ENCODE results near the gene VSTM1. TPM values are rescaled to one million over a fixed set of nuclear protein-coding genes. Genes with fewer than 3 reads are reported as not detected.
"Not testable (repeated sequence)": the region's sequence is repeated elsewhere in the genome, so short reads cannot be mapped to it uniquely, and the experiment has no call there.

Gene VSTM1
- total RNA-seq, 2 donors from 2014 or later: not detected

GRCh38 chr19:54104998-54105715 lies 41.5 kb upstream of the VSTM1 start:
- Histone ChIP-seq H3K4me1 (ENCODE audit: control insufficient read depth, insufficient read depth, low read length) (no peaks in the 10 kb centered on the region), H3K27ac (ENCODE audit: low read depth, low read length) (no peak overlapping the region), H3K36me3 (ENCODE audit: control insufficient read depth, insufficient read depth, low read length) (peaks cover 29% of the 10 kb centered on the region), H3K9me3 (ENCODE audit: control insufficient read depth, low read length) (no peaks in the 10 kb centered on the region), H3K9ac (ENCODE audit: extremely low read depth, low read length, poor library complexity, severe bottlenecking) (no peak overlapping the region), H3K27me3 (ENCODE audit: control insufficient read depth, insufficient read depth, low read length, poor library complexity, severe bottlenecking) (no peaks in the 10 kb centered on the region), H3K4me3 (ENCODE audit: low read length) (no peak overlapping the region)
- 88 to 95% methylated on average over 8 to 11 of the region's 11 CpGs for WGBS, 2 experiments (ENCODE audit: insufficient coverage in 1 of 2, insufficient read length in 1 of 2)
- peak overlapping the region; percentile 97 for H3K4me3 Mint-ChIP-seq
- H3K4me1 Mint-ChIP-seq: peaks cover 6% of the 10 kb centered on the region
- H3K27ac Mint-ChIP-seq: no peak overlapping the region
- H3K36me3 Mint-ChIP-seq (ENCODE audit: low read depth): peaks cover 45% of the 10 kb centered on the region
- no peak for DNase-seq
- no peaks in the 10 kb centered on the region for H3K9me3 Mint-ChIP-seq
- TF ChIP-seq CTCF (conservative IDR thresholded peaks at IDR 0.05): no peak
- no peaks in the 10 kb centered on the region for H3K27me3 Mint-ChIP-seq (ENCODE audit: insufficient read depth)

- peak; percentile 99 for DNase-seq
- WGBS, 2 experiments (ENCODE audit: insufficient coverage in 1 of 2, insufficient read length in 1 of 2): 5 to 21% methylated on average over 14 to 54 of the region's 54 CpGs
- peaks cover 6% of the 10 kb centered on the region for H3K4me1 Mint-ChIP-seq
- H3K27ac Mint-ChIP-seq: peak within 1 kb of the TSS; percentile 97
- Histone ChIP-seq H3K4me1 (ENCODE audit: control insufficient read depth, insufficient read depth, low read length) (no peaks in the 10 kb centered on the region), H3K4me3 (ENCODE audit: low read length) (peak within 1 kb of the TSS; percentile 97), H3K27ac (ENCODE audit: low read depth, low read length) (no peak within 1 kb of the TSS), H3K27me3 (ENCODE audit: control insufficient read depth, insufficient read depth, low read length, poor library complexity, severe bottlenecking) (no peaks in the 10 kb centered on the region), H3K36me3 (ENCODE audit: control insufficient read depth, insufficient read depth, low read length) (peaks cover 20% of the 10 kb centered on the region), H3K9me3 (ENCODE audit: control insufficient read depth, low read length) (no peaks in the 10 kb centered on the region), H3K9ac (ENCODE audit: extremely low read depth, low read length, poor library complexity, severe bottlenecking) (peak within 1 kb of the TSS; percentile 61)
- TF ChIP-seq CTCF (conservative IDR thresholded peaks at IDR 0.05): no peak
- H3K4me3 Mint-ChIP-seq: peak within 1 kb of the TSS; percentile 97
- H3K27me3 Mint-ChIP-seq (ENCODE audit: insufficient read depth): no peaks in the 10 kb centered on the region
- no peaks in the 10 kb centered on the region for H3K9me3 Mint-ChIP-seq
- H3K36me3 Mint-ChIP-seq (ENCODE audit: low read depth): peaks cover 26% of the 10 kb centered on the region
These were observed 38.9 kb upstream of the VSTM1 start, which contains the start of gene NDUFA3 for GRCh38 chr19:54102421-54103169. Gene NDUFA3 (plus strand): TSS chr19:54102855. CDS start chr19:54102879, 24 bp downstream.

DNA sequence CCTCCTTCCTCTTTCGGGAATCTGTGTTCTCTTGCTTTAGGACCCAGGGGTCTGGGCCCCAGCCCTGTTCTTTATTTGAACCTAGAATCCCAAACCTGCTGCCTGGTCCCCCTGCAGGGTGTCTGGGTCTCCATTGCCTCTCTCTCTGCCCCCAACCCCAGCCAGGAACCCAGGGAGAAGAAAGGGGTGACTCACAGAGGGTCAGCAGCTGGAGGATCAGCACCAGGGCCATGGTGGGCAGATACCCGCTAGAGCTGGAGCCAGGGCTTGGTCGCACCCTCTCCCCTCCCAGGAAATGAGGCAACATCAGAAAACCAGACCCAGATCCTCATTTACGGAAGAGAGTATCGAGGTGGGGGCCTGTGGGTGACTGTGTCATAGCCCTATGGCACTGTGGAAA lies 36.9 kb upstream of the VSTM1 start, which contains the start of gene OSCAR:
TSS of gene OSCAR (minus strand) at position 243 of the 400 bp plus-strand sequence. CDS start at position 232, 11 bp downstream.
- Mint-ChIP-seq H3K27me3 (ENCODE audit: insufficient read depth) (peaks cover 14% of the 10 kb centered on the region), H3K27ac (no peak within 1 kb of the TSS), H3K4me3 (no peak within 1 kb of the TSS), H3K36me3 (ENCODE audit: low read depth) (peaks cover 6% of the 10 kb centered on the region), H3K4me1 (peaks cover 3% of the 10 kb centered on the region), H3K9me3 (no peaks in the 10 kb centered on the region)
- no peak within 1 kb of the TSS for H3K4me3 ChIP-seq (ENCODE audit: low read length)
- no peak within 1 kb of the TSS for H3K9ac ChIP-seq (ENCODE audit: extremely low read depth, low read length, poor library complexity, severe bottlenecking)
- TF ChIP-seq CTCF (conservative IDR thresholded peaks at IDR 0.05): no peak
- no peaks in the 10 kb centered on the region for H3K9me3 ChIP-seq (ENCODE audit: control insufficient read depth, low read length)
- H3K27me3 ChIP-seq (ENCODE audit: control insufficient read depth, insufficient read depth, low read length, poor library complexity, severe bottlenecking): peaks cover 16% of the 10 kb centered on the region
- H3K27ac ChIP-seq (ENCODE audit: low read depth, low read length): no peak within 1 kb of the TSS
- no peaks in the 10 kb centered on the region for H3K4me1 ChIP-seq (ENCODE audit: control insufficient read depth, insufficient read depth, low read length)
- peaks cover 4% of the 10 kb centered on the region for H3K36me3 ChIP-seq (ENCODE audit: control insufficient read depth, insufficient read depth, low read length)
- 93 to 100% methylated on average over 3 to 5 of the region's 5 CpGs for WGBS, 2 experiments (ENCODE audit: insufficient coverage in 1 of 2, insufficient read length in 1 of 2)
- DNase-seq: peak; percentile 52

GRCh38 chr19:54099903-54100255 lies 36.2 kb upstream of the VSTM1 start:
- H3K27me3 ChIP-seq (ENCODE audit: control insufficient read depth, insufficient read depth, low read length, poor library complexity, severe bottlenecking): peaks cover 23% of the 10 kb centered on the region
- H3K27ac ChIP-seq (ENCODE audit: low read depth, low read length): not testable (repeated sequence)

More at GRCh38 chr19:54099903-54100255, 36.2 kb upstream of the VSTM1 start:
- not testable (repeated sequence) for H3K9ac ChIP-seq (ENCODE audit: extremely low read depth, low read length, poor library complexity, severe bottlenecking); H3K9me3 Mint-ChIP-seq; H3K36me3 ChIP-seq (ENCODE audit: control insufficient read depth, insufficient read depth, low read length); H3K9me3 ChIP-seq (ENCODE audit: control insufficient read depth, low read length); H3K4me1 ChIP-seq (ENCODE audit: control insufficient read depth, insufficient read depth, low read length); H3K4me1 Mint-ChIP-seq; H3K36me3 Mint-ChIP-seq (ENCODE audit: low read depth); H3K4me3 Mint-ChIP-seq; H3K27ac Mint-ChIP-seq; H3K4me3 ChIP-seq (ENCODE audit: low read length)
- H3K27me3 Mint-ChIP-seq (ENCODE audit: insufficient read depth): peaks cover 20% of the 10 kb centered on the region
- peak; percentile 35 for DNase-seq
- 79 to 81% methylated on average over 8 to 9 of the region's 9 CpGs for WGBS, 2 experiments (ENCODE audit: insufficient coverage in 1 of 2, insufficient read length in 1 of 2)

Data from endodermal cell (in vitro differentiated cells).